Gastroesophageal sphincter (tissue), 3 donors: ENCODE results near the gene CDK17.

Experiments used
- EP300 ChIP-seq: sonication (generic); formaldehyde crosslinking; IDR thresholded peaks from one replicate; pipeline ENCODE4 v1.6.1; 2017; ENCODE audit warnings: antibody characterized with exemption, mild to moderate bottlenecking
- POLR2A ChIP-seq, 2 donors: fragments of 450-650 bp; IDR thresholded peaks; one replicate each; pipeline ENCODE4 v1.6.1; 2017; ENCODE audit warnings: antibody characterized with exemption in 2 of 2, mild to moderate bottlenecking in 2 of 2, moderate library complexity in 1 of 2
- POLR2AphosphoS5 ChIP-seq: sonication (generic); formaldehyde crosslinking; IDR thresholded peaks from one replicate; pipeline ENCODE4 v1.6.1; 2017; ENCODE audit warnings: antibody characterized with exemption
- TF ChIP-seq, protein P1 (sequence below), 4 experiments: fragments of 200-600 bp in 2 of 4; fragments of 450-650 bp in 2 of 4; sonication (generic) in 1 of 4; IDR thresholded peaks; one replicate each; pipeline ENCODE4 v1.5.1; 2017 to 2019; ENCODE audit warnings: antibody characterized with exemption in 4 of 4, mild to moderate bottlenecking in 2 of 4, moderate library complexity in 2 of 4

DNA sequence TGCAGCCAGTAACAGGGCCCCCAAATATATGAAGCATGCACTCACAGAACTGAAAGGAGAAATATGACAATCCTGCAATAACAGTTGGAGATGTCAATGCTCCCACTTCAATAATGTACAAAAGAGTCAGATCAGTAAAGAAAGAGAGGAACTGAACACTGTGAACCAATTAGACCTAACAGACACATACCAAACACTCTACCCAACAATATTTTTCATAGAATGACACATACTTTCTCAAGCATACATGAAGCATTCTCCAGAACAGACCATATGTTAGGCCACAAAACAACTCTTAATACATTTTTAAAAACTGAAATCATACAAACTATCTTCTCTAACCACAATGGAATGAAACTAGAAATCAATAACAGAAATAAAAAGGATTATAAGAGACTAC is 125.9 kb downstream of the CDK17 start:
- TF ChIP-seq, protein P1, sequence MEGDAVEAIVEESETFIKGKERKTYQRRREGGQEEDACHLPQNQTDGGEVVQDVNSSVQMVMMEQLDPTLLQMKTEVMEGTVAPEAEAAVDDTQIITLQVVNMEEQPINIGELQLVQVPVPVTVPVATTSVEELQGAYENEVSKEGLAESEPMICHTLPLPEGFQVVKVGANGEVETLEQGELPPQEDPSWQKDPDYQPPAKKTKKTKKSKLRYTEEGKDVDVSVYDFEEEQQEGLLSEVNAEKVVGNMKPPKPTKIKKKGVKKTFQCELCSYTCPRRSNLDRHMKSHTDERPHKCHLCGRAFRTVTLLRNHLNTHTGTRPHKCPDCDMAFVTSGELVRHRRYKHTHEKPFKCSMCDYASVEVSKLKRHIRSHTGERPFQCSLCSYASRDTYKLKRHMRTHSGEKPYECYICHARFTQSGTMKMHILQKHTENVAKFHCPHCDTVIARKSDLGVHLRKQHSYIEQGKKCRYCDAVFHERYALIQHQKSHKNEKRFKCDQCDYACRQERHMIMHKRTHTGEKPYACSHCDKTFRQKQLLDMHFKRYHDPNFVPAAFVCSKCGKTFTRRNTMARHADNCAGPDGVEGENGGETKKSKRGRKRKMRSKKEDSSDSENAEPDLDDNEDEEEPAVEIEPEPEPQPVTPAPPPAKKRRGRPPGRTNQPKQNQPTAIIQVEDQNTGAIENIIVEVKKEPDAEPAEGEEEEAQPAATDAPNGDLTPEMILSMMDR (IDR thresholded peaks at IDR 0.05) = no peak
- no peak for TF ChIP-seq POLR2A (IDR thresholded peaks at IDR 0.05)
- no peak for TF ChIP-seq EP300
- no peak for TF ChIP-seq POLR2AphosphoS5
